Gastrocnemius medialis (tissue), 4 donors: ENCODE results near the gene TANC1.

Experiments used
- POLR2A ChIP-seq, 2 donors: fragments of 450-650 bp; IDR thresholded peaks; one replicate each; pipeline ENCODE4 v1.6.1; 2017; ENCODE audit warnings: antibody characterized with exemption in 2 of 2, mild to moderate bottlenecking in 2 of 2, moderate library complexity in 2 of 2
- TF ChIP-seq, protein P1 (sequence below), 5 experiments: fragments of 450-650 bp in 3 of 5; fragments of 200-600 bp in 2 of 5; sonication (generic) in 2 of 5; IDR thresholded peaks in 4 of 5; conservative IDR thresholded peaks in 1 of 5; 1 replicate in 4 of 5; 2 replicates in 1 of 5; pipeline ENCODE4 v1.5.1; 2016 to 2019; ENCODE audit warnings: antibody characterized with exemption in 5 of 5, mild to moderate bottlenecking in 3 of 5, moderate library complexity in 3 of 5

DNA sequence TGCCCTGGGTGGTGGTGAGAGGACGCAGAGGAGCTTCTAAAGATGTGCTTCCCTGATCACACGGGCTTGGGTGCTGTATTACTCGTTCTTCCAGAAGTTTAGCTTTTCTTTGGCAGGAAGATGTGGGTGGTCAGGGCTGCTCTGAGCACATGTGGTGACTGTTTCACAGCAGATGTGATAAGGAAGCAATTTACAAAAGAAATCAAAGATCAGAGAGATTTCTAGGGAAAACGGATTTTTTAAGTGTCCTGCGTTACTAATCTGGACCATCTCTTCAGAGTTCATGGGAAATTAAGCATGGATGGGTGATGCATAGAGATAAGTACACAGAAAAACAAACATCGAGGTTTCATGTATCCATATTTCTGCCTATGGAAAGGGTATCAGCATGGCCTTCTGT lies 218.7 kb downstream of the TANC1 start:
- TF ChIP-seq POLR2A (IDR thresholded peaks at IDR 0.05) = no peak
- TF ChIP-seq, protein P1, sequence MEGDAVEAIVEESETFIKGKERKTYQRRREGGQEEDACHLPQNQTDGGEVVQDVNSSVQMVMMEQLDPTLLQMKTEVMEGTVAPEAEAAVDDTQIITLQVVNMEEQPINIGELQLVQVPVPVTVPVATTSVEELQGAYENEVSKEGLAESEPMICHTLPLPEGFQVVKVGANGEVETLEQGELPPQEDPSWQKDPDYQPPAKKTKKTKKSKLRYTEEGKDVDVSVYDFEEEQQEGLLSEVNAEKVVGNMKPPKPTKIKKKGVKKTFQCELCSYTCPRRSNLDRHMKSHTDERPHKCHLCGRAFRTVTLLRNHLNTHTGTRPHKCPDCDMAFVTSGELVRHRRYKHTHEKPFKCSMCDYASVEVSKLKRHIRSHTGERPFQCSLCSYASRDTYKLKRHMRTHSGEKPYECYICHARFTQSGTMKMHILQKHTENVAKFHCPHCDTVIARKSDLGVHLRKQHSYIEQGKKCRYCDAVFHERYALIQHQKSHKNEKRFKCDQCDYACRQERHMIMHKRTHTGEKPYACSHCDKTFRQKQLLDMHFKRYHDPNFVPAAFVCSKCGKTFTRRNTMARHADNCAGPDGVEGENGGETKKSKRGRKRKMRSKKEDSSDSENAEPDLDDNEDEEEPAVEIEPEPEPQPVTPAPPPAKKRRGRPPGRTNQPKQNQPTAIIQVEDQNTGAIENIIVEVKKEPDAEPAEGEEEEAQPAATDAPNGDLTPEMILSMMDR (IDR thresholded peaks at IDR 0.05 in 4 of 5, conservative IDR thresholded peaks at IDR 0.05 in 1 of 5) = no peak
